Measurements from ENCODE around the gene ANXA6. TPM values are rescaled to one million over a fixed set of nuclear protein-coding genes. Genes with fewer than 3 reads are reported as not detected.

ANXA6 gene
- total and polyA plus RNA-seq, 9 of the 15 experiments (the other 6 are each of a cell fraction or from before 2014, with no cell fraction given), result 0.70 to 13.2 (median 8.3) TPM

DNA sequence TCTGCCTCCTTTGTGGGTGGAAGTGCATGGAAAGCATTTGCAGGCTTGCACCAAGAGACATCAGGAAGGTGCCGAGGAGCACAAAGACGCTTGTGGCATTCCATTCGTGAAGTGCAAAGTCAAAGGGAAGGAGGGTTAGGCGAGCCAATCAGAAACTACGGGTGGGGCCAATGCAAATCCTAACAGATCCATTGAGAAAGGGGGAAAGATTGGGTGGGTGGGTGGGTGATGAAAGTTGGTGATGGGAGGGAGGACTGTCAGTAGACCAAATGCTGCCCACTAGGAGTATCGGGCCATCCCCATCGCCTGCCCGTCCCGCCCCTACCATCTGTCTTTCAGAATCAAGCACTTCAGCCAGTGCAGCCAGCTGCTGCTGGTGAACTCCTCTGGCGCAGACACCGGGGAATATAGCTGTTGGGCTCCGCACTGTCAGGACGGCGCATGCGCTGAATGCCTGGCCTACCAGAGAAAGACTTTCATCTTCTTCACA, 17.1 kb upstream of the ANXA6 start (continued):
- TF ChIP-seq, protein P1, sequence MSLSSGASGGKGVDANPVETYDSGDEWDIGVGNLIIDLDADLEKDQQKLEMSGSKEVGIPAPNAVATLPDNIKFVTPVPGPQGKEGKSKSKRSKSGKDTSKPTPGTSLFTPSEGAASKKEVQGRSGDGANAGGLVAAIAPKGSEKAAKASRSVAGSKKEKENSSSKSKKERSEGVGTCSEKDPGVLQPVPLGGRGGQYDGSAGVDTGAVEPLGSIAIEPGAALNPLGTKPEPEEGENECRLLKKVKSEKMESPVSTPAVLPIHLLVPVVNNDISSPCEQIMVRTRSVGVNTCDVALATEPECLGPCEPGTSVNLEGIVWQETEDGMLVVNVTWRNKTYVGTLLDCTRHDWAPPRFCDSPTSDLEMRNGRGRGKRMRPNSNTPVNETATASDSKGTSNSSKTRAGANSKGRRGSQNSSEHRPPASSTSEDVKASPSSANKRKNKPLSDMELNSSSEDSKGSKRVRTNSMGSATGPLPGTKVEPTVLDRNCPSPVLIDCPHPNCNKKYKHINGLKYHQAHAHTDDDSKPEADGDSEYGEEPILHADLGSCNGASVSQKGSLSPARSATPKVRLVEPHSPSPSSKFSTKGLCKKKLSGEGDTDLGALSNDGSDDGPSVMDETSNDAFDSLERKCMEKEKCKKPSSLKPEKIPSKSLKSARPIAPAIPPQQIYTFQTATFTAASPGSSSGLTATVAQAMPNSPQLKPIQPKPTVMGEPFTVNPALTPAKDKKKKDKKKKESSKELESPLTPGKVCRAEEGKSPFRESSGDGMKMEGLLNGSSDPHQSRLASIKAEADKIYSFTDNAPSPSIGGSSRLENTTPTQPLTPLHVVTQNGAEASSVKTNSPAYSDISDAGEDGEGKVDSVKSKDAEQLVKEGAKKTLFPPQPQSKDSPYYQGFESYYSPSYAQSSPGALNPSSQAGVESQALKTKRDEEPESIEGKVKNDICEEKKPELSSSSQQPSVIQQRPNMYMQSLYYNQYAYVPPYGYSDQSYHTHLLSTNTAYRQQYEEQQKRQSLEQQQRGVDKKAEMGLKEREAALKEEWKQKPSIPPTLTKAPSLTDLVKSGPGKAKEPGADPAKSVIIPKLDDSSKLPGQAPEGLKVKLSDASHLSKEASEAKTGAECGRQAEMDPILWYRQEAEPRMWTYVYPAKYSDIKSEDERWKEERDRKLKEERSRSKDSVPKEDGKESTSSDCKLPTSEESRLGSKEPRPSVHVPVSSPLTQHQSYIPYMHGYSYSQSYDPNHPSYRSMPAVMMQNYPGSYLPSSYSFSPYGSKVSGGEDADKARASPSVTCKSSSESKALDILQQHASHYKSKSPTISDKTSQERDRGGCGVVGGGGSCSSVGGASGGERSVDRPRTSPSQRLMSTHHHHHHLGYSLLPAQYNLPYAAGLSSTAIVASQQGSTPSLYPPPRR (CRISPR knock-in tag; IDR thresholded peaks at IDR 0.05; ENCODE audit: borderline replicate concordance), result no peak

DNA sequence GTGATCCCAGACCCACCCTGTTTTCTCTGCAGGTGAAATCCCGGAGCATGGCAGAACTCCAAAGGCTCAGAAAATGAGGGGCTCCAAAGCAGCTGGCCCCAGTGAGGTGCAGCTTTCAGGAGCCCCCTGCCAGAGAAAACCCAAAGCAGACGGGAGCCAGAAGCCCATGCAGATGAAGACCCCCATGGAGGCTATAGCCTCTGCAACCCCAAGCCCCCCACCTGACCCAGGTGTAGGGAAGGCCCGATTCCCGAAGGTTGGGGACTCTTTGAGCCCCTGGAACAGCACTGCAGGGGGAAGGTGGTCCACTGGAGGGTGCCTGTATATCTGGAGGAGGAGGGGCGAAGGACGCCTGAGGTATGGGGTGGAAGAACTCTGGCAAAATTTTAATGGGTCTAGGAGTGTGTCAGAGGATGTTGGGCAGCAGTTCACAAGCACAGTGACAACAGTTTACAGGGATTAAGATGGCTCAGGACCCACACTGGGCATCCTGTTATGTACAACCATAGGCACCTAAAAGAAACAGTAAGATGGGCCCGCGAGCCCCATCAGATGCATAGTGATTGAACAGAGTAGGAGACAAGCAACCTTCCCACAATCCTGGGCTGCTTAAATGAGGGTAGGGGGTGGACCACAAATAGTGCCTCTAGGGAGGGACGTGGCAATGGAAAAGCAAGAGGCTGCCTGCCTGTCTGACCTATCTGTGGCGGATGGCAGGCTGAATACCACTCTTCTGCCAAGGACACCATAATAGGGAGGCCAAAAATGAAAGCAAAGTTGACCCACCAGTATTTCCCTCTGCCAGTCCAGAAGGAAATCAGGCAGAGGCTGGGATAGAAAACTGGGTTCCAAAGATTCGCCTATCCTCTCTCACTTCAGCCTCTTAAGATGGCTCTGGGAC, 16.4 kb upstream of the ANXA6 start:
- no TSS peak for BruUV-seq (replicated peaks)
- FAIRE-seq (no peak), ATAC-seq (no peak), DNase-seq (ENCODE audit: extremely low read depth in 1 of 4, low spot score in 3 of 4) (no peak)
- intact Hi-C loops (cut with micrococcal nuclease), result no loop called here
- Histone ChIP-seq H4K20me1 (replicated peaks; ENCODE audit: control insufficient read depth, insufficient read depth, low read length) (no peaks in the 10 kb centered on the region; the same call in 1 of the 2 replicates), H2AFZ (ENCODE audit: low read depth, low read length) (no peak overlapping the region; the same call in 1 of the 2 replicates), H3K27me3 (ENCODE audit: control insufficient read depth in 2 of 2, insufficient read depth in 2 of 2, low read length in 2 of 2) (peaks cover 4 to 19% of the 10 kb centered on the region in 2 experiments; a peak in 4 of 5 replicates), H3K4me1 (replicated peaks in 1 of 2; ENCODE audit: control insufficient read depth in 2 of 2, insufficient read depth in 2 of 2, low read length in 2 of 2) (no peaks in the 10 kb centered on the region), H3K27ac (ENCODE audit: extremely low read depth, low read depth, low read length) (no peak overlapping the region), H3K9me3 (replicated peaks; ENCODE audit: control insufficient read depth, insufficient read depth, low read depth, low read length) (no peaks in the 10 kb centered on the region), H3K4me2 (ENCODE audit: insufficient read depth, low read length) (no peak overlapping the region), H3K36me3 (ENCODE audit: control insufficient read depth, insufficient read depth, low read length) (no peaks in the 10 kb centered on the region), H3K9ac (ENCODE audit: insufficient read depth in 1 of 2, low read depth in 2 of 2, low read length in 2 of 2) (no peak overlapping the region), H3K9me1 (ENCODE audit: control insufficient read depth, insufficient read depth, low read length) (no peaks in the 10 kb centered on the region), H3K79me2 (ENCODE audit: control insufficient read depth, insufficient read depth, low read length) (no peaks in the 10 kb centered on the region), H3K4me3 (no peak overlapping the region)
- in situ Hi-C loops (cut with MboI), result loop anchor here (5.0 kb wide), 1 partner anchor 63 kb away; no protein-coding TSS in a partner anchor
- ChIA-PET CTCF (ENCODE audit: low intra/inter-chr PET ratio) (no interaction called here), POLR2A (no interaction called here)
- 7% methylated on average over 11 of the region's 11 CpGs for WGBS (ENCODE audit: insufficient coverage, low coverage, missing lambda C conversion rate)
- no peak for TF ChIP-seq KAT7 (CRISPR knock-in tag; IDR thresholded peaks at IDR 0.05; ENCODE audit: borderline replicate concordance)
- TF ChIP-seq JUNB (CRISPR knock-in tag; conservative IDR thresholded peaks at IDR 0.05), result no peak
- no peak for TF ChIP-seq ZNF785 (CRISPR knock-in tag; IDR thresholded peaks at IDR 0.05)
- TF ChIP-seq DACH1 (IDR thresholded peaks at IDR 0.05; ENCODE audit: partially characterized antibody), result no peak
- TF ChIP-seq ZNF589 (CRISPR knock-in tag; IDR thresholded peaks at IDR 0.05; ENCODE audit: low read depth), result no peak
- TF ChIP-seq CBFA2T3 (IDR thresholded peaks at IDR 0.05), result no peak
- no peak for TF ChIP-seq EWSR1 (IDR thresholded peaks at IDR 0.05; ENCODE audit: borderline replicate concordance, low read depth, partially characterized antibody)
